Measurements from ENCODE around the gene TOM1L2.
"Not testable (repeated sequence)": the region's sequence is repeated elsewhere in the genome, so short reads cannot be mapped to it uniquely, and the experiment has no call there.

The TOM1L2 gene

DNA sequence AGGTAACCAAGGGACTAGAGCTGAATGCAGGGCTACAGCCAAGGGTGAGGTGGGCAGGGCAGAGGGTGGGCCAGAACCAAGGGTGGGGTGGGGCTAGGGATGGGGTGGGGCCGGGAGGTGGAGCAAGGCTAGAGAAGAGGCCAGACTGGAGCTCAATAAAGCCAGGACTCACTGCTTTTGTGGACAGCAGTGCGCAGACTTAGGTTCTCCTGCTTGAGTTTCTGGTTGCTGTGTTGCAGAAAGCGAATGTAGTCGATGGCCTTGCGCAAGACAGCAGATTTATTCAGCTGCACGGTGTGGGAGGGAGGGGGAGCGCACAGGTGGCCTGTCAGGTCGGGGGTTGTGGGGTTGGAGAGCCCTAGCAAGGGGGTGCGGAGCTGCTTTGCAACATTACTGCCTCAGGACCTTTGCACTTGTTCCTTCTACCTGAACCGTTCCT lies 154.1 kb downstream of the TOM1L2 start:
- peak; percentile 78 for DNase-seq (ENCODE audit: low spot score)

DNA sequence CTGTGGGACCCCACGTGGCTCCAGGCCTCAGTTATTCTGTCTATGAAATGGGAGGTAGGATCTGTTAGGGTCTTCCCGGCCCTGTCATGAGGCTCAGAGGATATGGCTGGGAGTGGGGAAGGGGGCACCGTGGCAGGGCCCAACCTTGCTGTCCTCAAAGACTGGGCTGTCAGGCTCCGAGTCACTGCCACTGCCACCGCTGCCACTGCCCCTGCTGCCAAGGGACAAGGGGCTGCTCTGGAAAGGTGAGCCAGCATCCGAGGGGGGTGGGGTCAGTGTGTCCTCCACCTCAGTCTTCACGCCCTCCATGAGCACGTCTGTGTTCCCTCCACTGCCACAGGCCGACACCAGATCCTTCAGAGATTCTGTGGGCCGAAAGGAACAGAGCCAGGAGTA lies 154.7 kb downstream of the TOM1L2 start:
- DNase-seq (ENCODE audit: low spot score) = no peak

- no peak for DNase-seq (ENCODE audit: low spot score)
Observed at GRCh38 chr17:17816831-17817551, 155.2 kb downstream of the TOM1L2 start.

DNA sequence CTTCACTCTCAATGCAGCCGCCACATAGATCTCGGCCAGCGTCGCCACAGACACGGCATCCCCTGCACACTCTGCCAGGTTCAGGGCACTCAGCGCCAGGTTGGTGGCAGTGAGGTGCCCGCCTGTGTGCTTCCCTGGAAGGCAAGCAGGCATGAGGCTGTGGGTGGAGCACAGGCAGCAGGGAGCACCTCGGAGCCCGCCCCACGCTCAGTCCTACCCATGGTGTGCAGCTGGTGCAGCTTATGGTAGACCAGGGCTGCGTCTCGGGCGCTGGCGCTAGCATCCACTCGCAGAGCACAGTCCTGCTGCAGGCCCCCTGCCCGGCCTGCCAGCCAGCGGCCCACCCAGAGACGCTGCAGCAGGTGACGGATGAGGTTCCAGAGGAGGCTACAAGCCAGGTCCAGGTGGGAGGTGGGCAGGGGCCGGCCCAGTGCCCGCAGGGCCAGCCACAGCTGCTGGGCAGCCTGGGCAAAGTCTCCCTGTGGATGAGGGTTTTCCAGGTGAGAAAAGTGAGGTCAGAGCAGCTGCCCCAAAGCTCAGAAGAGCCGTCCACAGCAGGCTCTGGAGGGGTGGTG lies 155.9 kb downstream of the TOM1L2 start:
- no peak for DNase-seq (ENCODE audit: low spot score)

DNA sequence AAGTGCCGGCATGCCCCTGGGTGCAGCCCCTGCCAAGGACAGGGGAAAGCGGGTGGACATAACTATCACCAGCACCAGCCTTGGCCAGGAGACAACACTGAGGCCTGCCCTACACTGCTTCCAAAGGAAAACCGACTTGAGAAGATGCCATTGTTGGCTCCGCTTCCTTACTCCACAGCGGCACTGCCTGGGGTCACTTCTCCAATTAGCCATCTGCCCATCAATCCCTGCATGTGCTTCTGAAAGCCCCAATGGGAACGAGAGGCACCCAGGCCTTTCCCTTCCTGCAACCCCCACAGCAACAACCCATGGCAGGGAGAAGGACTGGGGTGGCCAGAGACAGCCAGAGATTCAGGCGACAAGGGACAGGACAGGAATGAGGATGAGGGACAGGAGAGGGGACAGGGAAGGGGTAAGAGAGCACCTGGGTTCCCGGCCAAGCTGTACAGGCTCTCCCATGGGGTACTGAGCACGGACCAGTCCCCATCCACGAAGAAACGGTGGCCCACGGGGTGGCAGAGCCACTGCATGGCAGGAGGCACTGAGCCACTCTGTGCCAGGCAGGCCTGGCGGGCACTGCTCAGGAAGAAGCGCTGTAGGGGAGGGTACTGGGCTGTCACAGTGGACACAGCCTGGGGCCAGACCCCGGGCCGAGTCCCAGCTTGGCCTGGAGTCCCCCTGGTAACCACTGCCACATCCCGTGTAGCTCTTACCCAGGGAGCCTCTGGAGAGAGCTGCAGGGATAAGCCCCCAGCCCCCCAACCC lies 156.6 kb downstream of the TOM1L2 start:
- no peak for DNase-seq (ENCODE audit: low spot score)

DNA sequence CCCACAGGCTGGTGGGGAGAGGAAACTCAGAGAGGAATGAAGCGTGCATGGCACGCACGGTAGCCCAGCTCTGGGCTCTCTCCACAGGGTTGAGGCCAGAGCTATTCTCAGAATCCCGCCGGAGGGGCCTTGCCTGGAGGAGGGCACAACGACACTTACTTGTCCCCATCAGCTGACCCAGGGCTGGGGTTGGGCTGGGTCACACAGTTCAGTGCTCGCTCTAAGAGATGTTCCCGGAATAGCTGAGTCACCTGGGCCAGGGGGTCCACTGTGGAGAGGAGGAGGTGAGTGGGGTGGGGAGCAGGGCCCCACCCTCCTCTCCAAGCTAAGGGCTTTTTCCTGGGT lies 157.2 kb downstream of the TOM1L2 start:
- no peak for DNase-seq (ENCODE audit: low spot score)

DNA sequence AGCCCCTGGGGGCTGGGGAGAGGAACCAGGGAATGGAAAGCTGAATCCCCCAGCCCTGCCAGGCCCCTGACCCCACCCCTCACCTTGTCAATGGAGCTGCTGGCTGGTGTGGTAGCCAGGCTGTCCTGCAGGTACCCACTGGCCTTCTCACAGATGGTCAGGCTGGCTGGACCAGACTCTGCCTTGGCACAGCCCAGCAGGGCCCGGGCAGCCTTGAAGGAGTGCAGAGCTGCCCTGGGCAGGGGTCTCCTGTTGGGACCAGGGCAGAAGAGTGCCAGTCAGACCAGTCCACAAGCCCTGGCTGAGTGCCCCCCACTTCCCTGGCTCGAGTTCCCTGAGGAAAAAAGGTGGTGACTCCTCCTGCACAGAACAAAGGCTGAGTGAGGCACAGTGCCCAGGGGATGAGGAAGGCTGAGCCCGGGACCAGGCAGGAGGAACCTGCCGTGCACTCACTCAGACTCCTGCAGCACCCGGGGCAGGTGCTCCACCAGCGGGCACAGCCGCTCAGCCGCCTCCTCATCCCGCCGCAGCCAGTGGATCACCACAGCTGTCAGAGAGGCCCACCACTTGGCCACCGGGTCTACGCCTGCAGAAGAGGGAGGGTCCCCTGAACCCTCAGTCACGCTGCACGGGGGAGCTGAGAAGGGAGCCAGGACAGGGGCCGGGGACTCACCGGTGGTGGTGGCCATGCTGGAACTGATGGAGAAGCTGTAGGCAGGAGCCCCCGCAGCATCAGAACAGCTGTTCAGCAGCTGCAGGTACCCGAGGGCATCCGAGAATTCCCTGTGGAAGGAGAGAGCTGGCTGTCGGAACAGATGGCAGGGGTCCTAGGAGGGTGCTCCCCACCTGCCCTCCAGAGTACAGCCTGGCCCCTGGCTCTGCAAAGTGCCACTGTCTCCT lies 157.8 kb downstream of the TOM1L2 start:
- DNase-seq (ENCODE audit: low spot score) = no peak

- no peak for DNase-seq (ENCODE audit: low spot score)
Observed at GRCh38 chr17:17813725-17814095, 158.5 kb downstream of the TOM1L2 start.

- no peak for DNase-seq (ENCODE audit: low spot score)
Observed at GRCh38 chr17:17813055-17813724, 159.0 kb downstream of the TOM1L2 start.

DNA sequence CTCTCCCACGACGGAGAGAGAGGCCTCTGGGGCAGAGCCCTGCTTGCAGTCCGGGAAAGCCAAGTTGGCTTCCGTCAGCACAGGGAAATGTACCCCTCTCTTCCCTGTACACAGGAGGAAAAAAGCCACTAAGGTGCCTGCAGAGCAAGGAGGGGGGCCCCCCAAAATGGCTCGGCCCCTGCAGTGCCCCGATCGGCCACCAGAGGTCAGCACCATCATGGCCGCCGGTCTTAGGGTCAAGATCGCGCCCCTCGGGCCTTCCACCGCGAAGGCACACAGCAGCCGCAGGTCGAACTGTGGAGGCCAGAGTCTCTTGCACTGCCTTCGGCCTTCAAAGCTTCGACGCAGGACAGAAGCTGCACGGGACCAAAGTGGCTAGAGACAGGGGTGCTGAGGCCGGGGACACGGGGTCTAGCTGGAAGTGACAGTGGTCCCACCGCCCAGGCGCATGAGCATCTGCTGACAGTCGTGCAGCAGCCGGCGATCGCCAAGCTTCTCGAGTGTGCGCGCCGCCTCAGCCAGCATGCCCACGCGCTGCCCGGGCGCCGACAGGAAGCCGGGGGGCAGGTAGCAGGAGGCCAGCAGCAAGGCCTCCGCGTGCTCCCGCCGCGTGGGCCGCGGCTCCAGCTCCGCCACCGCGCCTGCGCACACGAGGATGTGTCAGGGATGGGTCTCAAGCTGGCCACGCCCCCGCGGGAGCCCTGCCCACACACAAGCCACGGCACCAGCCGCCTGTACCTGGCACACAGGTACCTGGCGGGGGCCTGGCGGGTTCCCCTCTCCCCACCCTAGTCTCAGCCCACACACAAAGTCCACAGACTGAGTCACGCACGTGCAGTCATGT lies 159.8 kb downstream of the TOM1L2 start:
- peak; percentile 72 for DNase-seq (ENCODE audit: low spot score)

DNA sequence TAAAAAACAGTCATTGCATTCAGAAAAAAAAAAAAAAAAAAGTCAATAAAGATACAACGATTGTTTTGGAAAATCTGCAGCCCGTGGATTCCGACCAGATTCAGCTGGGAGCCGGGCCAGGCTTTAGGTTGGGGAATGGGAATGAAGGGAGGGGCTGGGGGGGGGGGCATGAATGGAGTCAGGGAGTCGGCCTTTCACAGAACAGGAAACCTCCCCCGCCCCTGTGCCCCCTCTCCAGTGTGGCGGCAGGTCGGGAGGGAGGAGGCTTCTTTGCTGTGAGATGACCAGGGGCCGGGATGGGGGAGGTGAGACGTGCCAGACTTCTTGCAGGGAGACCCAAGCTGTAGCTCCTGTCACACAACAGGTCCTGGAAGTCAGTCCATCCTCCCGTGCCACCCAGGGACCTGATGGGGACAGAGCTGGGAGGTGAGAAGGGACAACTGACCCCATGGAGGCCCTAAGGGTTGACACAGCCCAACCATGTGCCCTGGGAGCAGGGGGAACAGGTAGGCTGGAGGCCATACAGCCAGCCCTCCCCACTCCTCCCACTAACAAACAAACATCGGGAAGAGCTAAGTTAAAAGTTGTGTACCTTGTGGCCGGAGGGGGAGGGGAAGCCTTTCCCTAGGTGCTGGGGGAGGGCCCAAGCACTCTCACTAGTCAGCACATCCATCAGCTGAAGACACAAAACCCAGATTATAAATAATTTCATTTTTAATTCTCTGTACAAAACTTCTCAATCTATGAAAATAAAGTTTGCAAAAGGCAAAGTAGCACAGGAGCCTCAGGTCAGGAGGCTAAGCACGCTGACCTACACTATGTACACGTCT lies 160.6 kb downstream of the TOM1L2 start:
- DNase-seq (ENCODE audit: low spot score) = no peak

DNA sequence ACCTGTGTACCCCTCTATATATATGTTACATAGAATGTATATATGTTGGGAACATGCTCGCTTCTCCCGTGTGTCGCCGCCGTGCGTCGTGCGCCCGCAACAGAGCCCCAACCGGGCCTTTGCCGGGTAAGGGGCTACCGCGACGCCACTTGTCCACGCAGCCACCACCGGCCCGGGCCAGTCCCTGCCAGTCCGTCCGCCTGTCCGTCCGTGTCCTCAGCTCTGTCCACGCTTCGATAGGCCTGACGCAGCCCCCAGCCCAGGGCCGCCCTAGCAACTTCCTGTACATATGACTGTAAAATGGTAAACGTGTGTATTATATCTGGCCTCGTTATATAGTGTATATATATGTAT lies 161.3 kb downstream of the TOM1L2 start:
- DNase-seq (ENCODE audit: low spot score) = no peak

DNA sequence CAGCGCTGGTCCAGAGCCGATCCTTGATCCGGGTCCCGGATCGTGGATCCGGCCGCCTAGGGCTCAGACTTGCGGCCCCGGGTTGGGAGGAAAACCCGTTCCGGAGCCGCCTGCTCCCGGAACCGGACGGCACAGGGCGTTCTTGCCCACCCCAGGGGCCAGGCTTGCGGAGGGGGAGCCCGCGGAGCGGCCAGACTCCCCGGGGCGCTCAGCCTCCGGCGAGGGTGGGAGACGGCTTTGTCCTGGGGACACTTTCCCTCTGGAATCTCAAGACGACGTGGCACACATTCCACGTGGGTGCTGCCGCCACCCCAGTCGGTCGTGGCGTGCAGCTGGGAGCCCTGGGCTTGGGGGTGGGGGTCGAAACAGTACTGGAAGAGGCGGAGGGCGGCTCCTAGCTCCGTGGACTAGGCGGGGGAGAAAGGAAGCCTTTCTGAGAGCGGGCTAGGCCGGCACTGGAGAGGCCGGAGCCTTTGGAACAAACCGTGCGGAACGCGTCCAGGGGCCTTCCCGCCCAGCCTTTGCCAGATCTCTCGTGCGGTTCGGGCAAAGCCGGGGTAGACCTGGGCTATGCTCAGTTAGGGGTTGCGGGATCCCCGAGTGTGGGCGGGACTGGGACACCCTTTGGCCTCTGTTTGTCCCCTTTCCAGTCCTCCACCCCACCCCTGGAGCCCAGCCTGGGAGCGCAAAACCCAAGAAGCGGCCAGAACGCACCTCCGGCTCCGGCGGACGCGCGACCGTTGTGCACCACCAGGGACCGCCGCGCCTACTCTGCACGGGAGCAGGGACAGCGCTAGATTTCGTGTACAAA lies 161.9 kb downstream of the TOM1L2 start:
- DNase-seq (ENCODE audit: low spot score) = no peak

DNA sequence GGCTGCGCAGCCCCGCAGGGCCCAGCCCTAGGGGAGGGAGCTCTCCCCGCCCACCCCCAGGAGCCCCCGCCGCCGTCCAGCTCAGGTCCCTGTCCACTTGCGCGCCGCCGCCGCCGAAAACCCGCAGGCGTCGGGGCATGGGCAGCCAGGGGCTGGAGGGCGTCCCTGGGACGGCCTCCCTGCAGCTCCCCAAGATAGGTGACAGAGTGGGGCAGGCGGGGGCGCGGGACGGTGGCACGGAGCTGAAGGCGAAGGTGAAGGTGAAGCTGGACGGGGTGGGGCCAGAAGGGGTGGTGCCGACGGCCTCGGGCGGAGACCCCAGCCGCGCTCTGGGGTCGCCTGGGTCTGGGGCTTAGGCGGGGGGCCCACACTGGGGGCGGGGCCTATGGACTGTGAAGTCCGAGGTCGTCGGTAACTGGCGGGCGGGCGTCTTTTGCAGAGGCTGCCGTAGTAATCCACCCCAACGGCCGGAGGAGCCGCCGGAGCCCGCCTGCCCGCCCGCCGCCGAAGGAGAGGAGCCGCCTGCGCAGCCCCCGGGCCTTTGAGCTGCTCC lies 162.6 kb downstream of the TOM1L2 start:
- no peak for DNase-seq (ENCODE audit: low spot score)

DNA sequence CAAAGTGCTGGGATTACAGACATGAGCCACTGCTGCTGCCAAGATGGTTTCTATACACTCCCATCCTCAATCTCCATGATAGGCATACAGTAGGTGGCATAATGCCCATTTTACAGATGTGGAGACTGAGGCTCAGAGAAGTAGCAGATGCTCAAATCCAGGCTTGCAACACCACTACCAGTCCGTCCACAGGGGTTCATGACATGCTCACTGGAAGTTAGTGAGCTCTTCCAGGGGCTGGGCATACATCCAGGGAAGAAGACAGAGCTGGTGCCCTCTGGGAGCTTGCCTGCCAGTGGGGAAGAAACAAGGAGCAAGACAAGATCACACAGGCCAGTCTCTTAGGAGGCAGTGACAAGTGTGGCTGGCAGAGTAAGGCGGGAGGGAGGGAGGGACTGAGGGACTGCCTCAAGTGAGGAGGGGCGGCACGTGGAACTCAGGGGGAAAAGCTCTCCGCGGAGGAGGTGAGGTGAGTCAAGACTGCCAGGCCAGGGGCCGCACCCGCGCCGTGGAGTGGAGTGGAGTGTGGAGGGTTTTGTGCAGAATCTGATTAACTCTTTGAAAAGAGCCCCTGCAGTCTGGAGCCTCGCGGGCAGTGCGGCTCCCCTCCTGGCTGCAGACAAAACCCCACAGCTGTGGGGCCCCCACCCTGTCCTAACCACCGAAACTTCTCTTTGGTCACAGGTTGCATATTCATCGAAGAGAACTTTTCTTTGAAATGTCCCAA lies 163.3 kb downstream of the TOM1L2 start:
- no peak for DNase-seq (ENCODE audit: low spot score)

DNA sequence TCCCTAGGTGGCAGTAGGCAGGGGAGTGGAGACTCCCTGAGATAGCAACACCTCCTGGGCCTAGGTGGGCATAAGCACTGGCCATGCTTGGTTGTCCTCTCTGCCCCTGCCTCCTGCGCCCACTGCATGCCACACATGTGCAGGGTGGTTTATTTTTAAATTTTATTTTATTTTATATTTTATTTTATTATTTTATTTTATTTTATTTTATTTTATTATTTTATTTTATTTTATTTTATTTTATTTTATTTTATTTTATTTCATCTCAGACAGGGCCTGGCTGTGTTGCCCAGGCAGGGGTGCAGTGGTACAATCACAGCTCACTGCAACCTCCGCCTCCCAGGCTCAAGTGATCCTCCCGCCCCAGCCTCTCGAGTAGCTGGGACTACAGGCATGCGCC lies 164.0 kb downstream of the TOM1L2 start:
- not testable (repeated sequence) for DNase-seq (ENCODE audit: low spot score)

DNA sequence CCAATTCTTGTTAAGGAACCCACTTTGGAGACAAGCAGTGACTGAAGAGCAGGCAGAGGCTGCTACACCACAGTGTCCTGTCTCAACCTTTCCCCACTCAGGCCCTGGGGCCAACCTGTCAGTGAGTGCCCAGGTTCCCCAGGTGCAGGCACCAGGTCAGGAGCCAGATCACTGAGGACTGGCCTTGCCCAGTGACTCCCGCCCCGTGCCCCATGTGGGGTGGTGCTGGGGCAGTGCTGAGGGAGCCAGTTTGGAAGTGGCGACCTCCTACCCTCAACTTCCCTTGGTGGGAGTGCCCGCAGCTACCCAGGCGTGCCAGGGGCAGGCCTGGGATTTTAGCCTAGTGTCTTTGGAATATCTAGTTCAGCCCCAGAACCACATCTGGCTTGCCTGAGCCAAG lies 164.8 kb downstream of the TOM1L2 start:
- no peak for DNase-seq (ENCODE audit: low spot score)

DNA sequence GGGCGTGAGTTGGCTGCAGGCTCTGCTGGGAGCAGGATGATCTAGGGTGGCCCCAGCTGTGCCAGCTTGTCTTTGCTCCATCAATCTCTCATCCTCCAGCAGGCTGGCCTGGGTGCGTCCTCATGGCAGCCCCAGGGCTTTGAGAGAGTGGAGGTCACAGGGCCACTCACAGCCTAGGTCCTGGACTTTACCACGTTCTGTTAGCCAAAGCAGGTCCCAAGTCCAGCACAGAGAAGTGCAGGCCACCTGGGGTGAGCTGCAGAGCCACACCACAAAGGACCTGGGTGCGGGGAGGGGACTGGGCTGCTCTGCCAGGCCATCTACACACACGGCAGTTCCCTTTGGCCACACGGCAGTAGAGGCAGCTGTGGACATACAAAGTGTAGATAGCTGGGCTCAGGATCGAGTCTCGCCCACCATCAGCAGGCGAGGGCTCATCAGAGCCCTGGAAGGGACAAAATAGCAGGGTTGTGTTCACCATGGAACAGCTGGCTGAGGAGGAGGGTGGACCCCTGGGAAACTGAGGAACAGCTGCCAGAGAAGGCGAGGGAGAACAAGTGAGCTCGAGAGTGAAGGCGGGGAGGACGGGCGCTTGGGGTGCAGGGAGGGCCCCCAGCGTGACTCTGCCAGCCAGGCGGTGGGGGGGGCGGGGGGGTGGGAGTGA lies 165.5 kb downstream of the TOM1L2 start:
- no peak for DNase-seq (ENCODE audit: low spot score)
